ENCODE data around the gene SCAF11. TPM values are rescaled to one million over a fixed set of nuclear protein-coding genes. Genes with fewer than 3 reads are reported as not detected.

The SCAF11 gene
- total RNA-seq, 1 experiment from 2014 or later: 121 TPM

DNA sequence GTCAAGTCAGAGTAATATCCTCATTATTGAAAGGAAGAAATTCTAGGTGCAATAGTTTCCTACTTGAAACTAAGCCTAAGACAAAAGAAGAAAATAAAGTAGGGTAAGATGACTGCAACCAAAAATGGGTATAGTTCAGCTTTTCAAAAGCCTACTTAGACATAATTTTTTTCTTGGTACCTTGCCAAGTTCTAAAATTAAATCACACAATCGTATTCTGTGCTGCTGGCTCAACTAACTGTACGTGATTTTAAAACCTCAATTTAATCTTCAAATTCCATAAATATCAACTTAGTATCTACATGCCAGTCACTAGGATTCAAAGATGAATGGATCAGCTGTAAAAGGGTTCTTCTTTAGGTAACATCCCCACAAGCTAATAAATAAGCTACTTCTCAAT, 56.9 kb downstream of the SCAF11 start:
- no peak overlapping the region for H3K4me3 ChIP-seq (ENCODE audit: low read depth, low read length, poor library complexity, severe bottlenecking)
- no peaks in the 10 kb centered on the region for H3K27me3 ChIP-seq (replicated peaks; ENCODE audit: insufficient read depth, low read depth, low read length, poor library complexity)
- CTCF ChIA-PET: no interaction called here
- H3K27ac ChIP-seq (ENCODE audit: low read depth, low read length, poor library complexity, severe bottlenecking): peak overlapping the region; percentile 15
- H3K36me3 ChIP-seq (ENCODE audit: insufficient read depth, low read length, poor library complexity, severe bottlenecking): peaks cover 32% of the 10 kb centered on the region
- peak; percentile 9 for DNase-seq (ENCODE audit: low spot score)
- intact Hi-C loops (cut with micrococcal nuclease; ENCODE audit: unreplicated experiment): no loop called here
- H3K9me3 ChIP-seq (ENCODE audit: low read depth, low read length, poor library complexity, severe bottlenecking): no peaks in the 10 kb centered on the region
- no TSS peak for BruUV-seq (replicated peaks)
- POLR2A ChIA-PET (ENCODE audit: low non-redundant PET): no interaction called here
- peaks cover 17% of the 10 kb centered on the region for H3K4me1 ChIP-seq (ENCODE audit: insufficient read depth, low read length, poor library complexity, severe bottlenecking)
- TF ChIP-seq, protein P1, sequence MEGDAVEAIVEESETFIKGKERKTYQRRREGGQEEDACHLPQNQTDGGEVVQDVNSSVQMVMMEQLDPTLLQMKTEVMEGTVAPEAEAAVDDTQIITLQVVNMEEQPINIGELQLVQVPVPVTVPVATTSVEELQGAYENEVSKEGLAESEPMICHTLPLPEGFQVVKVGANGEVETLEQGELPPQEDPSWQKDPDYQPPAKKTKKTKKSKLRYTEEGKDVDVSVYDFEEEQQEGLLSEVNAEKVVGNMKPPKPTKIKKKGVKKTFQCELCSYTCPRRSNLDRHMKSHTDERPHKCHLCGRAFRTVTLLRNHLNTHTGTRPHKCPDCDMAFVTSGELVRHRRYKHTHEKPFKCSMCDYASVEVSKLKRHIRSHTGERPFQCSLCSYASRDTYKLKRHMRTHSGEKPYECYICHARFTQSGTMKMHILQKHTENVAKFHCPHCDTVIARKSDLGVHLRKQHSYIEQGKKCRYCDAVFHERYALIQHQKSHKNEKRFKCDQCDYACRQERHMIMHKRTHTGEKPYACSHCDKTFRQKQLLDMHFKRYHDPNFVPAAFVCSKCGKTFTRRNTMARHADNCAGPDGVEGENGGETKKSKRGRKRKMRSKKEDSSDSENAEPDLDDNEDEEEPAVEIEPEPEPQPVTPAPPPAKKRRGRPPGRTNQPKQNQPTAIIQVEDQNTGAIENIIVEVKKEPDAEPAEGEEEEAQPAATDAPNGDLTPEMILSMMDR (conservative IDR thresholded peaks at IDR 0.05; ENCODE audit: low read depth, low read length): no peak
- TF ChIP-seq EZH2 (IDR thresholded peaks at IDR 0.05; ENCODE audit: borderline replicate concordance, low read depth, low read length, poor library complexity, severe bottlenecking): no peak

DNA sequence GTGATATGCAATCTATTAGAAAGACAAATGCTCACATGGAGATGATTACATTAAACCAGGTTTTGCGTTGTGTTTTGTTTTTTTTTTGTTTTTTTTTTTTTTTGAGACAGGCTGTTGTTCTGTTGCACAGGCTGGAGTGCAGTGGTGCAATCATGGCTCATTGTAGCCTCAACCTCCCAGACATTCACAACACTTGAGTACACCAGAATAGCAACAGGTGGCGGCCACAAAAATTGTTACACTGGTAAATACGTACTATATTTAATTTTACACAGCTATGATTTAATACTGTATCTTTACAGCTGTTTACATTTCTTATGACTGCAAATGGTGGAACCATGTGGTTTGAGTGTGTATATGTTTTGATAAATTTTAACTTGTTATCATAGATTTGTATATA, 60.0 kb downstream of the SCAF11 start:
- BruUV-seq (replicated peaks): no TSS peak
- H3K27ac ChIP-seq (ENCODE audit: low read depth, low read length, poor library complexity, severe bottlenecking): no peak overlapping the region
- POLR2A ChIA-PET (ENCODE audit: low non-redundant PET): no interaction called here
- TF ChIP-seq EZH2 (IDR thresholded peaks at IDR 0.05; ENCODE audit: borderline replicate concordance, low read depth, low read length, poor library complexity, severe bottlenecking): no peak
- TF ChIP-seq, protein P1 (conservative IDR thresholded peaks at IDR 0.05; ENCODE audit: low read depth, low read length): no peak
- H3K36me3 ChIP-seq (ENCODE audit: insufficient read depth, low read length, poor library complexity, severe bottlenecking): peaks cover 55% of the 10 kb centered on the region
- no peaks in the 10 kb centered on the region for H3K9me3 ChIP-seq (ENCODE audit: low read depth, low read length, poor library complexity, severe bottlenecking)
- no peak overlapping the region for H3K4me3 ChIP-seq (ENCODE audit: low read depth, low read length, poor library complexity, severe bottlenecking)
- CTCF ChIA-PET: no interaction called here
- no peaks in the 10 kb centered on the region for H3K27me3 ChIP-seq (replicated peaks; ENCODE audit: insufficient read depth, low read depth, low read length, poor library complexity)
- intact Hi-C loops (cut with micrococcal nuclease; ENCODE audit: unreplicated experiment): no loop called here
- DNase-seq (ENCODE audit: low spot score): no peak
- H3K4me1 ChIP-seq (ENCODE audit: insufficient read depth, low read length, poor library complexity, severe bottlenecking): peaks cover 17% of the 10 kb centered on the region

DNA sequence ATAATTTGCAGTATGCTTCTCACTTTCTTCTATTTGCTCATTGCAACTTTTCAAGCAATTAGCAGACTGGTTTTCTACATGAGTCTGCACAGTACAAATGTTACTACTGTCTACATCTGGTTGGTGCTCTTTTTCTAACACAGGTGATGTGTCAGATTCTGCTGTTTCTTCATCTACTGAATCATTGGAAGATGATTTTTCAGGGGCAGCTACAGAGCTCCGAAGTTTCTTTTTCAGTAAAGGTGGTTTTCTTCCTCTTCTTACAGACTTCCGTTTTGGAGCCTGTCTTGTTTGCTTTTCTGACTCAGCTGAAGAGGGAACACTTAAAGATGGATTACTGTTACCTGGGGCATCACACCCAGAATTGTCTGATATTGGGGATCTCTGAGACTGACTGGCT, 62.1 kb downstream of the SCAF11 start:
- ChIA-PET CTCF (no interaction called here), POLR2A (ENCODE audit: low non-redundant PET) (no interaction called here)
- no TSS peak for BruUV-seq (replicated peaks)
- H3K27ac ChIP-seq (ENCODE audit: low read depth, low read length, poor library complexity, severe bottlenecking): no peak overlapping the region
- no peaks in the 10 kb centered on the region for H3K9me3 ChIP-seq (ENCODE audit: low read depth, low read length, poor library complexity, severe bottlenecking)
- intact Hi-C loops (cut with micrococcal nuclease; ENCODE audit: unreplicated experiment): no loop called here
- H3K4me1 ChIP-seq (ENCODE audit: insufficient read depth, low read length, poor library complexity, severe bottlenecking): no peaks in the 10 kb centered on the region
- TF ChIP-seq, protein P1 (conservative IDR thresholded peaks at IDR 0.05; ENCODE audit: low read depth, low read length): no peak
- no peak for TF ChIP-seq EZH2 (IDR thresholded peaks at IDR 0.05; ENCODE audit: borderline replicate concordance, low read depth, low read length, poor library complexity, severe bottlenecking)
- no peak overlapping the region for H3K4me3 ChIP-seq (ENCODE audit: low read depth, low read length, poor library complexity, severe bottlenecking)
- no peaks in the 10 kb centered on the region for H3K27me3 ChIP-seq (replicated peaks; ENCODE audit: insufficient read depth, low read depth, low read length, poor library complexity)
- H3K36me3 ChIP-seq (ENCODE audit: insufficient read depth, low read length, poor library complexity, severe bottlenecking): peaks cover 66% of the 10 kb centered on the region
- DNase-seq (ENCODE audit: low spot score): no peak
